OCI-LY1 (cell line): ENCODE measurements around the gene ZBTB14.

ENCODE experiments used
- H2AFZ ChIP-seq: fragments of 200-600 bp; sonication (generic), shearing (Covaris generic); 2 replicates; pipeline ENCODE4 v1.6.0; 2014; ENCODE audit warnings: antibody characterized with exemption, mild to moderate bottlenecking, low read length
- H3F3A ChIP-seq: fragments of 200-600 bp; sonication (generic), shearing (Covaris generic); 2 replicates; pipeline ENCODE4 v1.6.0; 2014; ENCODE audit warnings: mild to moderate bottlenecking, antibody characterized with exemption, low read length, moderate library complexity; ENCODE audit not compliant: insufficient read depth
- H3K27ac ChIP-seq: fragments of 200-600 bp; sonication (generic); 2 replicates; pipeline ENCODE4 v1.5.1; 2014; ENCODE audit warnings: low read length, mixed run types, mild to moderate bottlenecking, low read depth; ENCODE audit not compliant: poor library complexity, severe bottlenecking
- H3K27me3 ChIP-seq: fragments of 200-600 bp; sonication (generic); 2 replicates; pipeline ENCODE4 v1.6.0; 2014; ENCODE audit warnings: antibody characterized with exemption, mild to moderate bottlenecking, low read length, moderate library complexity; ENCODE audit not compliant: insufficient read depth
- H3K36me3 ChIP-seq: fragments of 200-600 bp; sonication (generic); 2 replicates; pipeline ENCODE4 v1.6.1; 2014; ENCODE audit warnings: mild to moderate bottlenecking, antibody characterized with exemption, low read length, moderate library complexity, mixed read lengths; ENCODE audit not compliant: insufficient read depth
- H3K4me1 ChIP-seq: fragments of 200-600 bp; sonication (generic); 2 replicates; pipeline ENCODE4 v1.5.1; 2014; ENCODE audit warnings: mild to moderate bottlenecking, low read length, moderate library complexity; ENCODE audit not compliant: insufficient read depth, severe bottlenecking
- H3K4me2 ChIP-seq: fragments of 200-600 bp; sonication (generic), shearing (Covaris generic); 2 replicates; pipeline ENCODE4 v1.6.1; 2014; ENCODE audit warnings: low read length
- H3K4me3 ChIP-seq: fragments of 200-600 bp; sonication (generic); 2 replicates; pipeline ENCODE4 v1.5.1; 2014; ENCODE audit warnings: low read length, low read depth, mild to moderate bottlenecking, mixed read lengths; ENCODE audit not compliant: poor library complexity, severe bottlenecking
- H3K79me2 ChIP-seq: fragments of 200-600 bp; shearing (Covaris generic); 2 replicates; pipeline ENCODE4 v1.6.1; 2016; ENCODE audit warnings: mixed run types, low read length, mixed read lengths; ENCODE audit not compliant: insufficient read depth
- H3K9ac ChIP-seq: fragments of 200-600 bp; sonication (generic), shearing (Covaris generic); 2 replicates; pipeline ENCODE4 v1.6.1; 2014; ENCODE audit warnings: mild to moderate bottlenecking, low read length, mixed read lengths
- H3K9me2 ChIP-seq: fragments of 200-600 bp; sonication (generic), shearing (Covaris generic); 2 replicates; pipeline ENCODE4 v1.6.1; 2014; ENCODE audit warnings: low read depth, mild to moderate bottlenecking, low read length, mixed read lengths
- H3K9me3 ChIP-seq: fragments of 200-600 bp; shearing (Covaris generic); 2 replicates; pipeline ENCODE4 v1.6.1; 2014; ENCODE audit warnings: low read length, mixed read lengths
- H4K20me1 ChIP-seq: fragments of 200-600 bp; sonication (generic), shearing (Covaris generic); 2 replicates; pipeline ENCODE4 v1.6.0; 2016; ENCODE audit warnings: mild to moderate bottlenecking, low read length; ENCODE audit not compliant: insufficient read depth
- EZH2 ChIP-seq: fragments of 200-600 bp; sonication (generic), shearing (Covaris generic); IDR thresholded peaks from 2 replicates; pipeline ENCODE4 v1.8.0; 2017; ENCODE audit warnings: borderline replicate concordance, mixed run types, mild to moderate bottlenecking, antibody characterized with exemption, low read length, moderate library complexity, mixed read lengths
- TF ChIP-seq, protein P1 (sequence below): fragments of 200-600 bp; sonication (generic), shearing (Covaris generic); IDR thresholded peaks from 2 replicates; pipeline ENCODE4 v1.5.1; 2017; ENCODE audit warnings: mild to moderate bottlenecking, antibody characterized with exemption, low read length, moderate library complexity, mixed read lengths

The ZBTB14 gene

DNA sequence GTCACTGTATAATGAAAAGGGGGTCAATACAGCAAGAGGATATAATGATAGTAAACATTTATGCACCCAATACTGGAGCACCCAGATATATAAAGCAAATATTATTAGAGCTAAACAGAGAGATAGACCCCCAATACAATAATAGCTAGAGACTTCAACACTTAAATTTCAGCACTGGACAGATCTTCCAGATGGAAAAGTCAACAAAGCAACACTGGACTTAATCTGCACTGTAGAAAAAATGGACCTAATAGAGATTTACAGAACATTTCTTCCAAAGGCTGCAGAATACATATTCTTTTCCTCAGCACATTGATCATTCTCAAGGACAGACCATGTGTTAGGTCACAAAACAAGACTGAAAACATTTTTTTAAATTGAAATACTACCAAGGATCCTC lies 26.7 kb downstream of the ZBTB14 start:
- Histone ChIP-seq H3K9me2 (no peaks in the 10 kb centered on the region), H3K9ac (no peak overlapping the region), H3K27me3 (no peaks in the 10 kb centered on the region), H4K20me1 (no peaks in the 10 kb centered on the region), H3F3A (no peaks in the 10 kb centered on the region), H3K4me3 (no peak overlapping the region), H3K36me3 (no peaks in the 10 kb centered on the region), H3K79me2 (no peaks in the 10 kb centered on the region), H2AFZ (no peak overlapping the region), H3K27ac (no peak overlapping the region), H3K9me3 (no peaks in the 10 kb centered on the region), H3K4me2 (no peak overlapping the region), H3K4me1 (no peaks in the 10 kb centered on the region)
- no peak for TF ChIP-seq EZH2
- TF ChIP-seq, protein P1, sequence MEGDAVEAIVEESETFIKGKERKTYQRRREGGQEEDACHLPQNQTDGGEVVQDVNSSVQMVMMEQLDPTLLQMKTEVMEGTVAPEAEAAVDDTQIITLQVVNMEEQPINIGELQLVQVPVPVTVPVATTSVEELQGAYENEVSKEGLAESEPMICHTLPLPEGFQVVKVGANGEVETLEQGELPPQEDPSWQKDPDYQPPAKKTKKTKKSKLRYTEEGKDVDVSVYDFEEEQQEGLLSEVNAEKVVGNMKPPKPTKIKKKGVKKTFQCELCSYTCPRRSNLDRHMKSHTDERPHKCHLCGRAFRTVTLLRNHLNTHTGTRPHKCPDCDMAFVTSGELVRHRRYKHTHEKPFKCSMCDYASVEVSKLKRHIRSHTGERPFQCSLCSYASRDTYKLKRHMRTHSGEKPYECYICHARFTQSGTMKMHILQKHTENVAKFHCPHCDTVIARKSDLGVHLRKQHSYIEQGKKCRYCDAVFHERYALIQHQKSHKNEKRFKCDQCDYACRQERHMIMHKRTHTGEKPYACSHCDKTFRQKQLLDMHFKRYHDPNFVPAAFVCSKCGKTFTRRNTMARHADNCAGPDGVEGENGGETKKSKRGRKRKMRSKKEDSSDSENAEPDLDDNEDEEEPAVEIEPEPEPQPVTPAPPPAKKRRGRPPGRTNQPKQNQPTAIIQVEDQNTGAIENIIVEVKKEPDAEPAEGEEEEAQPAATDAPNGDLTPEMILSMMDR: no peak

DNA sequence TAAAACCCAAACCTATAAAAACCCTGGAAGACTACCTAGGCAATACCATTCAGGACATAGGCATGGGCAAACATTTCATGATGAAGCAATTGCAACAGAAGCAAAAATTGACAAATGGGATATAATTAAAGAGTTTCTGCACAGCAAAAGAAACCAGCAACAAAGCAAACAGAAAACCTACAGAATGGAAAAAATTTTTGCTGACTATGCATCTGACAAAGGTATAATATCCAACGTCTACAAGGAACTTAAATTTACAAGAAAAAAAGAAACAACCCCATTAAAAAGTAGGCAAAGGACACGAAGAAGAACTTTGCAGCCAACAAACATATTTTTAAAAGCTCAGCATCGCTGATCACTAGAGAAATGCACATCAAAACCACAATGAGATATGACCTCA lies 28.8 kb downstream of the ZBTB14 start:
- Histone ChIP-seq H3K4me3 (no peak overlapping the region), H3K4me1 (no peaks in the 10 kb centered on the region)
- TF ChIP-seq EZH2: no peak
- TF ChIP-seq, protein P1: no peak

DNA sequence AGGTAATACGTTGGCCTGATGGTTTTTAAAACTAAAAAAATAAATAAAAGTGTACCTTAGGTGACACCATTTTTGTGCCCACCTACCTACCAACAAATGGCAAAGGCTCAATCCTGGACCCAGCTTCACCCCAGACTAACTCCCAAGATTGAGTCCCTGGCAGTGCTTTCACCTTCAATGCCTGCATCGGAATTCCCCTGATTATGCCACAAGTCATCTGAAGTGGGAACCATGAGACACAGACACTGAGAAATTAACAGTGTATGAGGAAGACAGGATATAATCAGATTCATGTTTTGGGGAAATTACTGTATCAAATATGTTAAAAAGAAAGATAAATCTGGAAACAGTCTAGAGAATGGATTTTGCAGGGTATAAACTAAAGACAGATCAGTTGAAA lies 41.6 kb downstream of the ZBTB14 start:
- H3K4me3 ChIP-seq: no peak overlapping the region
- H4K20me1 ChIP-seq: no peaks in the 10 kb centered on the region
- no peaks in the 10 kb centered on the region for H3K9me2 ChIP-seq
- TF ChIP-seq, protein P1: no peak
- TF ChIP-seq EZH2: no peak
- H3K4me2 ChIP-seq: no peak overlapping the region
- no peaks in the 10 kb centered on the region for H3K79me2 ChIP-seq
- peaks cover 7% of the 10 kb centered on the region for H3K4me1 ChIP-seq
- H3K9me3 ChIP-seq: no peaks in the 10 kb centered on the region
- no peaks in the 10 kb centered on the region for H3F3A ChIP-seq
- no peak overlapping the region for H3K27ac ChIP-seq
- H2AFZ ChIP-seq: no peak overlapping the region
- H3K9ac ChIP-seq: no peak overlapping the region
- H3K36me3 ChIP-seq: no peaks in the 10 kb centered on the region
- H3K27me3 ChIP-seq: no peaks in the 10 kb centered on the region

More for the DNA sequence above, 28.8 kb downstream of the ZBTB14 start:
- no peaks in the 10 kb centered on the region for H3K79me2 ChIP-seq
- H4K20me1 ChIP-seq: no peaks in the 10 kb centered on the region
- H3K4me2 ChIP-seq: no peak overlapping the region
- H3K36me3 ChIP-seq: no peaks in the 10 kb centered on the region
- H3K9me2 ChIP-seq: no peaks in the 10 kb centered on the region
- no peak overlapping the region for H2AFZ ChIP-seq
- no peaks in the 10 kb centered on the region for H3F3A ChIP-seq
- H3K27me3 ChIP-seq: no peaks in the 10 kb centered on the region
- no peak overlapping the region for H3K27ac ChIP-seq
- no peaks in the 10 kb centered on the region for H3K9me3 ChIP-seq
- H3K9ac ChIP-seq: no peak overlapping the region
